Mucosa of rectum (tissue), 2 donors: ENCODE results near the gene DDX21.
"Not testable (repeated sequence)": the region's sequence is repeated elsewhere in the genome, so short reads cannot be mapped to it uniquely, and the experiment has no call there.

ENCODE experiments used
- H3K27ac ChIP-seq, 2 donors: one replicate each; pipeline ENCODE4 v1.7.0; 2013; ENCODE audit warnings: inconsistent platforms in 2 of 2, low read depth in 2 of 2, low read length in 2 of 2
- H3K27me3 ChIP-seq, 2 donors: one replicate each; pipeline ENCODE4 v1.7.0; 2013; ENCODE audit warnings: low read length in 2 of 2; ENCODE audit not compliant: control insufficient read depth in 2 of 2, insufficient read depth in 2 of 2
- H3K36me3 ChIP-seq, 2 donors: one replicate each; pipeline ENCODE4 v1.7.0; 2013; ENCODE audit warnings: low read length in 2 of 2; ENCODE audit not compliant: control insufficient read depth in 2 of 2, insufficient read depth in 2 of 2
- H3K4me1 ChIP-seq, 2 donors: one replicate each; pipeline ENCODE4 v1.7.0; 2013; ENCODE audit warnings: low read length in 2 of 2, mild to moderate bottlenecking in 1 of 2; ENCODE audit not compliant: control insufficient read depth in 2 of 2, insufficient read depth in 2 of 2
- H3K4me3 ChIP-seq, 2 donors: one replicate each; pipeline ENCODE4 v1.7.0; 2013; ENCODE audit warnings: low read length in 2 of 2
- H3K9ac ChIP-seq, 2 donors: one replicate each; pipeline ENCODE4 v1.7.0; 2013; ENCODE audit warnings: low read length in 2 of 2, low read depth in 1 of 2, mild to moderate bottlenecking in 1 of 2
- H3K9me3 ChIP-seq, 2 donors: one replicate each; pipeline ENCODE4 v1.7.0; 2013; ENCODE audit warnings: low read length in 2 of 2; ENCODE audit not compliant: control insufficient read depth in 2 of 2
- donor health status: healthy.
- donor health status: Normal muscosa, but diverticular disease.

DDX21 gene

GRCh38 chr10:69007260-69007659 lies 51.3 kb downstream of the DDX21 start:
- Histone ChIP-seq H3K27ac (no peak overlapping the region), H3K36me3 (peaks cover 4 to 12% of the 10 kb centered on the region in 2 donors), H3K9ac (no peak overlapping the region)

GRCh38 chr10:69009360-69009759 lies 53.4 kb downstream of the DDX21 start:
- H3K9me3 ChIP-seq, result no peaks in the 10 kb centered on the region
- no peak overlapping the region for H3K9ac ChIP-seq
- H3K4me1 ChIP-seq, result no peaks in the 10 kb centered on the region
- peaks cover 7 to 27% of the 10 kb centered on the region in 2 donors for H3K36me3 ChIP-seq
- no peaks in the 10 kb centered on the region for H3K27me3 ChIP-seq
- no peak overlapping the region for H3K27ac ChIP-seq
- H3K4me3 ChIP-seq, result no peak overlapping the region

More at GRCh38 chr10:69007260-69007659, 51.3 kb downstream of the DDX21 start:
- no peak overlapping the region for H3K4me3 ChIP-seq
- H3K27me3 ChIP-seq, result no peaks in the 10 kb centered on the region
- no peaks in the 10 kb centered on the region for H3K9me3 ChIP-seq
- H3K4me1 ChIP-seq, result no peaks in the 10 kb centered on the region

GRCh38 chr10:69010151-69010640 lies 54.2 kb downstream of the DDX21 start:
- Histone ChIP-seq H3K9me3 (no peaks in the 10 kb centered on the region), H3K27ac (no peak overlapping the region), H3K36me3 (peaks cover 7 to 28% of the 10 kb centered on the region in 2 donors), H3K4me1 (no peaks in the 10 kb centered on the region), H3K4me3 (no peak overlapping the region), H3K27me3 (no peaks in the 10 kb centered on the region), H3K9ac (no peak overlapping the region)

GRCh38 chr10:69012778-69013177 lies 56.8 kb downstream of the DDX21 start:
- H3K4me1 ChIP-seq, H3K27ac ChIP-seq, H3K9me3 ChIP-seq, H3K9ac ChIP-seq, H3K4me3 ChIP-seq, H3K27me3 ChIP-seq: not testable (repeated sequence)
- peaks cover 17 to 31% of the 10 kb centered on the region in 2 donors for H3K36me3 ChIP-seq

- H3K4me1 ChIP-seq, result no peaks in the 10 kb centered on the region
- no peaks in the 10 kb centered on the region for H3K27me3 ChIP-seq
- H3K36me3 ChIP-seq, result peaks cover 17 to 31% of the 10 kb centered on the region in 2 donors
- H3K9me3 ChIP-seq, result no peaks in the 10 kb centered on the region
- no peak overlapping the region for H3K27ac ChIP-seq
- H3K9ac ChIP-seq, result no peak overlapping the region
- H3K4me3 ChIP-seq, result no peak overlapping the region
Measured at GRCh38 chr10:69014171-69014570, 58.2 kb downstream of the DDX21 start.

GRCh38 chr10:69018613-69019012 lies 62.6 kb downstream of the DDX21 start:
- Histone ChIP-seq H3K4me3 (no peak overlapping the region), H3K4me1 (no peaks in the 10 kb centered on the region), H3K36me3 (peaks cover 11 to 20% of the 10 kb centered on the region in 2 donors), H3K9ac (no peak overlapping the region), H3K27ac (no peak overlapping the region), H3K9me3 (no peaks in the 10 kb centered on the region), H3K27me3 (no peaks in the 10 kb centered on the region)

GRCh38 chr10:69022611-69023010 lies 66.6 kb downstream of the DDX21 start:
- Histone ChIP-seq H3K27me3 (no peaks in the 10 kb centered on the region), H3K36me3 (no peaks in the 10 kb centered on the region), H3K27ac (no peak overlapping the region), H3K9me3 (no peaks in the 10 kb centered on the region), H3K4me3 (no peak overlapping the region), H3K4me1 (no peaks in the 10 kb centered on the region), H3K9ac (no peak overlapping the region)

GRCh38 chr10:69025370-69025896 lies 69.5 kb downstream of the DDX21 start:
- Histone ChIP-seq H3K9me3 (no peaks in the 10 kb centered on the region), H3K9ac (no peak overlapping the region), H3K4me1 (no peaks in the 10 kb centered on the region), H3K4me3 (no peak overlapping the region), H3K27ac (no peak overlapping the region), H3K27me3 (no peaks in the 10 kb centered on the region), H3K36me3 (no peaks in the 10 kb centered on the region)

GRCh38 chr10:69033256-69033655 lies 77.3 kb downstream of the DDX21 start:
- H3K9ac ChIP-seq, result no peak overlapping the region
- H3K27ac ChIP-seq, result no peak overlapping the region
- no peaks in the 10 kb centered on the region for H3K9me3 ChIP-seq

More at GRCh38 chr10:69033256-69033655, 77.3 kb downstream of the DDX21 start:
- no peak overlapping the region for H3K4me3 ChIP-seq
- H3K27me3 ChIP-seq, result no peaks in the 10 kb centered on the region
- H3K36me3 ChIP-seq, result no peaks in the 10 kb centered on the region
- no peaks in the 10 kb centered on the region for H3K4me1 ChIP-seq
